Measurements from ENCODE around the gene METTL21C. TPM values are rescaled to one million over a fixed set of nuclear protein-coding genes. Genes with fewer than 3 reads are reported as not detected.

The METTL21C gene
- total RNA-seq, 1 experiment from 2014 or later, result not detected

Other genes with a start within 250 kb of the METTL21C start
- 18.7 and 19.5 TPM in 2 replicates for gene TPP2, start 98.1 kb downstream of the METTL21C start, total RNA-seq (2014; rRNA removed; shearing (Covaris generic); ENCODE audit: low replicate concordance)
- gene TEX30, start 78.7 kb upstream of the METTL21C start, total RNA-seq (2014; rRNA removed; shearing (Covaris generic); ENCODE audit: low replicate concordance), result 29.5 and 34.7 TPM in 2 replicates
- 10.6 and 12.1 TPM in 2 replicates for gene POGLUT2, start 103.9 kb upstream of the METTL21C start, total RNA-seq (2014; rRNA removed; shearing (Covaris generic); ENCODE audit: low replicate concordance)
- gene BIVM, start 104.1 kb upstream of the METTL21C start, total RNA-seq (2014; rRNA removed; shearing (Covaris generic); ENCODE audit: low replicate concordance), result 10.9 and 40.5 TPM in 2 replicates
- 16.2 and 21.9 TPM in 2 replicates for gene ERCC5, start 151.0 kb upstream of the METTL21C start, total RNA-seq (2014; rRNA removed; shearing (Covaris generic); ENCODE audit: low replicate concordance)

Data from Caki2 (cell line).